ENCODE results near the gene GUSB. TPM values are rescaled to one million over a fixed set of nuclear protein-coding genes. Genes with fewer than 3 reads are reported as not detected.

GUSB gene
- total and polyA plus RNA-seq, 9 donors = 19.6 to 80.9 (median 37.9) TPM

DNA sequence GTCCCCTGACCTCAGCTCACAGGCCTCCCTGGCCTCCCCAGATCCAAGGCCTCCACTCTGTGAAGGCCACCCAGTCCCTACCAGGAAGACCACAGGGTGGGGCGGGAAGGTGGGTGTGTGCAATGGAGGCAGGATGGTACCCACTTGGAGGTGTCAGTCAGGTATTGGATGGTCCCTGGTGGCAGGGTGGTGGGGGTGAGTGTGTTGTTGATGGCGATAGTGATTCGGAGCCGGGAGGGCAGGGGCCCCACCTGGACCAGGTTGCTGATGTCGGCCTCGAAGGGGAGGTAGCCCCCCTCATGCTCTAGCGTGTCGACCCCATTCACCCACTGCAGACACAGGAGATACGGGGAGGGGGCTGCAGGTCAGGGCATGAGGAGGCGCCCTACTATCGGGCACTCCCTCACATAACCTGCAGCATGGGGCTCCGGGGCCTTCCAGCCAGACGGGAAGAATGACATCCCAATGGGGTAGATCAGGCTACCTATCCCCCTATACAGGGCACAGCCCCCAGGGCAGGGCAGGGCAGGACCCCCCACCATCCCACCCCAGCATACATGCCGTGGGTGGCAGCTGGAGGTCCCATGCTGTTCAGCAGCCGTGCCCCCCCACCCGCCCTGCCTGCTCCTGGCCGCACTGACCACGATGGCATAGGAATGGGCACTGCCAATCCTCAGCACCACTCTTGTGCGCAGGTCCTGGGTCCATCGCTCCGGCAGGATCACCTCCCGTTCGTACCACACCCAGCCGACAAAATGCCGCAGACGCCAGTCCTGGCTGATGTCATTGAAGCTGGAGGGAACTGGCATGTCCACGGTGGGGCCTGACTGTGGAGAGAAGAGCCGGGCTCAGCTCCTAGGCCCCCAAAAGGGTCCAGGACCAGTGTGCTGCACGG, 2.2 kb downstream of the GUSB start:
- no peak for DNase-seq
- no peak overlapping the region for H3K27ac ChIP-seq
- H3K9me3 ChIP-seq = no peaks in the 10 kb centered on the region
- TF ChIP-seq CTCF (IDR thresholded peaks at IDR 0.05) (no peak), POLR2A (IDR thresholded peaks at IDR 0.05) (no peak), EP300 (IDR thresholded peaks at IDR 0.05) (no peak)
- no peaks in the 10 kb centered on the region for H3K36me3 ChIP-seq
- 85 to 89% (median 88%) methylated on average over 29 of the region's 29 CpGs for WGBS, 3 donors
- intact Hi-C loops (cut with DNase I) = loop anchor here in 1 of 4 donors (10.0 kb wide), 1 partner anchor 235 kb away; no protein-coding TSS in a partner anchor
- no peaks in the 10 kb centered on the region for H3K27me3 ChIP-seq
- no peak overlapping the region for H3K4me3 ChIP-seq
- H3K4me1 ChIP-seq (ENCODE audit: insufficient read depth) = peaks cover 5% of the 10 kb centered on the region

- TF ChIP-seq CTCF (IDR thresholded peaks at IDR 0.05) = no peak
- no peak for TF ChIP-seq POLR2A (IDR thresholded peaks at IDR 0.05)
- no peak for TF ChIP-seq EP300 (IDR thresholded peaks at IDR 0.05)
- H3K27me3 ChIP-seq = no peaks in the 10 kb centered on the region
- 91 to 94% (median 93%) methylated on average over 18 of the region's 18 CpGs for WGBS, 3 donors
- H3K27ac ChIP-seq = no peak overlapping the region
- H3K4me3 ChIP-seq = no peak overlapping the region
- H3K9me3 ChIP-seq = no peaks in the 10 kb centered on the region
- H3K4me1 ChIP-seq (ENCODE audit: insufficient read depth) = peaks cover 5% of the 10 kb centered on the region
- DNase-seq = no peak
- intact Hi-C loops (cut with DNase I) = loop anchor here in 1 of 4 donors (10.0 kb wide), 1 partner anchor 234 kb away; no protein-coding TSS in a partner anchor
- H3K36me3 ChIP-seq = no peaks in the 10 kb centered on the region
These were observed 3.0 kb downstream of the GUSB start for GRCh38 chr7:65978891-65979582.

DNA sequence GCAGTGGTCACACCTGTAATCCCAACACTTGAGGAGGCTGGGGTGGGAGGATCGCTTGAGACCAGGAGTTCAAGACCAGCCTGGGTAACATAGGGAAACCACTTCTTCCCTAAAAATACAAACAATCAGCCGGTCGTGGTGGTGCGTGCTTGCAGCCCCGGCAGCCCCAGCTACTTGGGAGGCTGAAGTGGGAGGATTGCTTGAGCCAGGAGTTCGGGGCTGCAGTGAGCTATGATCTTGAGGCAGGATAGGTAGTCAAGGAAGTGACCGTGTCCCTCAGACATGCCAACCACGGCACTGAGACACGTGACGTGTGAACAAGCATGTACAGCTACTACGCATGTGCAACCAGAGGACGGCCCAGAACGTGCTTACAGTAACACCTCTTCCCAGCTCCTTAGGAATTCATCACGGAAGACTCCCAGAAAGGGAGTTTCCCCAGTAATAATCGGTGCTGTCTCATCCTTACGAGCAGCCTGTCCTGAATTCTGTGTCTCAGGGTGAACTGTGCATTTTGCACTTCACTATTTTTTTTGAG, 5.3 kb downstream of the GUSB start:
- intact Hi-C loops (cut with DNase I) = loop anchor here in 1 of 4 donors (10.0 kb wide), 1 partner anchor 232 kb away; no protein-coding TSS in a partner anchor
- Histone ChIP-seq H3K4me3 (no peak overlapping the region), H3K27ac (no peak overlapping the region), H3K4me1 (ENCODE audit: insufficient read depth) (peaks cover 5% of the 10 kb centered on the region), H3K27me3 (no peaks in the 10 kb centered on the region), H3K36me3 (no peaks in the 10 kb centered on the region), H3K9me3 (no peaks in the 10 kb centered on the region)
- WGBS, 3 donors = 90 to 91% (median 90%) methylated on average over 16 of the region's 16 CpGs
- DNase-seq = no peak
- no peak for TF ChIP-seq CTCF (IDR thresholded peaks at IDR 0.05)
- no peak for TF ChIP-seq POLR2A (IDR thresholded peaks at IDR 0.05)
- no peak for TF ChIP-seq EP300 (IDR thresholded peaks at IDR 0.05)

- H3K4me1 ChIP-seq (ENCODE audit: insufficient read depth) = peaks cover 4% of the 10 kb centered on the region
- TF ChIP-seq CTCF (IDR thresholded peaks at IDR 0.05) (no peak), EP300 (IDR thresholded peaks at IDR 0.05) (no peak), POLR2A (IDR thresholded peaks at IDR 0.05) (no peak)
- H3K27ac ChIP-seq = no peak overlapping the region
- WGBS, 3 donors = 92 to 94% (median 93%) methylated on average over 11 of the region's 11 CpGs
- no peaks in the 10 kb centered on the region for H3K9me3 ChIP-seq
- intact Hi-C loops (cut with DNase I) = loop anchor here in 1 of 4 donors (10.0 kb wide), 1 partner anchor 231 kb away; no protein-coding TSS in a partner anchor
- no peak for DNase-seq
- no peak overlapping the region for H3K4me3 ChIP-seq
- no peaks in the 10 kb centered on the region for H3K36me3 ChIP-seq
- H3K27me3 ChIP-seq = no peaks in the 10 kb centered on the region
These were observed 6.1 kb downstream of the GUSB start for GRCh38 chr7:65975814-65976445.

Data from ovary (tissue), 9 donors.